HepG2 (cell line): ENCODE data around the gene TOP2A. TPM values are rescaled to one million over a fixed set of nuclear protein-coding genes. Genes with fewer than 3 reads are reported as not detected.

ENCODE experiments used
- DMAP1 ChIP-seq: IDR thresholded peaks from 2 replicates; pipeline ENCODE4 v1.6.1; 2016
- DR1 ChIP-seq: sonication (generic); formaldehyde crosslinking; IDR thresholded peaks from 2 replicates; pipeline ENCODE4 v1.8.0; 2021; ENCODE audit warnings: mild to moderate bottlenecking, missing genetic modification reagents, inconsistent platforms
- EEA1 ChIP-seq: sonication (generic); formaldehyde crosslinking; IDR thresholded peaks from 2 replicates; pipeline ENCODE4 v1.5.1; 2020; ENCODE audit warnings: mild to moderate bottlenecking, missing genetic modification reagents, borderline replicate concordance
- ELF3 ChIP-seq: IDR thresholded peaks from 2 replicates; pipeline ENCODE4 v1.6.1; 2016; ENCODE audit warnings: missing genetic modification reagents, missing compliant biosample characterization
- GMEB1 ChIP-seq: sonication (generic); formaldehyde crosslinking; IDR thresholded peaks from 2 replicates; pipeline ENCODE4 v1.5.1; 2020; ENCODE audit warnings: missing genetic modification reagents, mild to moderate bottlenecking, borderline replicate concordance
- HES4 ChIP-seq: sonication (generic); formaldehyde crosslinking; IDR thresholded peaks from 2 replicates; pipeline ENCODE4 v1.9.0; 2021; ENCODE audit warnings: mild to moderate bottlenecking, missing genetic modification reagents, borderline replicate concordance
- HHEX ChIP-seq: IDR thresholded peaks from 2 replicates; pipeline ENCODE4 v1.6.1; 2016; ENCODE audit warnings: control low read depth
- IKZF4 ChIP-seq: sonication (generic); formaldehyde crosslinking; IDR thresholded peaks from 2 replicates; pipeline ENCODE4 v1.5.1; 2020; ENCODE audit warnings: borderline replicate concordance, mild to moderate bottlenecking, low read depth, missing genetic modification reagents; ENCODE audit errors: not compliant biosample characterization
- ISX ChIP-seq: sonication (generic); formaldehyde crosslinking; conservative IDR thresholded peaks from 2 replicates; pipeline ENCODE4 v1.5.0; 2020; ENCODE audit warnings: missing genetic modification reagents
- KLF12 ChIP-seq: sonication (generic); formaldehyde crosslinking; IDR thresholded peaks from 2 replicates; pipeline ENCODE4 v1.4.0; 2020; ENCODE audit warnings: missing genetic modification reagents, borderline replicate concordance
- MTF2 ChIP-seq: sonication (generic); formaldehyde crosslinking; IDR thresholded peaks from 2 replicates; pipeline ENCODE4 v1.5.0; 2020; ENCODE audit warnings: missing genetic modification reagents, borderline replicate concordance
- MXD3 ChIP-seq: IDR thresholded peaks from 2 replicates; pipeline ENCODE4 v1.6.1; 2016; ENCODE audit warnings: mild to moderate bottlenecking, missing biosample characterization, missing genetic modification reagents
- NR2F1 ChIP-seq, 2 experiments: fragments of 450-650 bp in 1 of 2; formaldehyde crosslinking in 1 of 2; IDR thresholded peaks; 2 replicates each; pipeline versions ENCODE4 v1.5.0 to v1.6.1; 2016 to 2020; ENCODE audit warnings: mild to moderate bottlenecking in 1 of 2, missing compliant biosample characterization in 1 of 2, missing genetic modification reagents in 1 of 2, moderate library complexity in 1 of 2
- NR2F6 ChIP-seq, 2 experiments: IDR thresholded peaks; 2 replicates each; pipeline ENCODE4 v1.6.1; 2016; ENCODE audit warnings: antibody characterized with exemption in 1 of 2, mild to moderate bottlenecking in 1 of 2
- PAXIP1 ChIP-seq: sonication (generic); formaldehyde crosslinking; conservative IDR thresholded peaks from 2 replicates; pipeline ENCODE4 v1.4.0; 2020; ENCODE audit warnings: mild to moderate bottlenecking, missing genetic modification reagents, moderate library complexity
- RARA ChIP-seq: IDR thresholded peaks from 2 replicates; pipeline ENCODE4 v1.6.1; 2016; ENCODE audit warnings: missing genetic modification reagents, missing compliant biosample characterization
- RELA ChIP-seq: sonication (generic); formaldehyde crosslinking; IDR thresholded peaks from 2 replicates; pipeline ENCODE4 v1.4.0; 2020; ENCODE audit warnings: missing genetic modification reagents
- TBP ChIP-seq: sonication (generic); formaldehyde crosslinking; IDR thresholded peaks from 2 replicates; pipeline ENCODE4 v1.5.0; 2020; ENCODE audit warnings: missing genetic modification reagents
- TSC22D2 ChIP-seq: sonication (generic); formaldehyde crosslinking; IDR thresholded peaks from 2 replicates; pipeline ENCODE4 v1.5.1; 2020; ENCODE audit warnings: missing genetic modification reagents, mild to moderate bottlenecking, borderline replicate concordance
- ZBTB25 ChIP-seq: IDR thresholded peaks from 2 replicates; pipeline ENCODE4 v1.6.1; 2018; ENCODE audit warnings: missing genetic modification reagents
- ZBTB37 ChIP-seq: sonication (generic); formaldehyde crosslinking; IDR thresholded peaks from 2 replicates; pipeline ENCODE4 v1.4.0; 2020; ENCODE audit warnings: mild to moderate bottlenecking, missing genetic modification reagents
- ZNF292 ChIP-seq: sonication (generic); formaldehyde crosslinking; IDR thresholded peaks from 2 replicates; pipeline ENCODE4 v1.8.1; 2022; ENCODE audit warnings: mild to moderate bottlenecking, low read depth, missing genetic modification reagents, borderline replicate concordance
- ZNF720 ChIP-seq: sonication (generic); formaldehyde crosslinking; IDR thresholded peaks from 2 replicates; pipeline ENCODE4 v1.4.0; 2020; ENCODE audit warnings: missing genetic modification reagents
- polyA plus RNA-seq, 8 experiments: library from polyadenylated mRNA; depleted of rRNA in 3 of 8; stranded (reverse) in 7 of 8; unstranded in 1 of 8; fragments of >200 nt; fragmentation: Illumina TruSeq in 4 of 8; extraction: Trizol in 4 of 8; gene quantifications; 2 replicates each; pipeline versions ENCODE4 v1.2.1 to v1.2.3, GENCODE V29; 2011 to 2016; ENCODE audit warnings: low read depth in 4 of 8, missing spikeins in 1 of 8, mixed read lengths in 1 of 8; ENCODE audit not compliant: insufficient read depth in 1 of 8
- total RNA-seq, 5 experiments: library from RNA; depleted of rRNA; stranded (reverse); fragments of >200 nt; fragmentation: Illumina TruSeq; extraction: Trizol; gene quantifications; 2 replicates each; pipeline ENCODE4 v1.2.3, GENCODE V29; 2016; ENCODE audit warnings: low read depth in 1 of 5

The TOP2A gene
- total and polyA plus RNA-seq, 2 of the 13 experiments (the other 11 are each of a cell fraction or from before 2014, with no cell fraction given), result 108 to 327 TPM

DNA sequence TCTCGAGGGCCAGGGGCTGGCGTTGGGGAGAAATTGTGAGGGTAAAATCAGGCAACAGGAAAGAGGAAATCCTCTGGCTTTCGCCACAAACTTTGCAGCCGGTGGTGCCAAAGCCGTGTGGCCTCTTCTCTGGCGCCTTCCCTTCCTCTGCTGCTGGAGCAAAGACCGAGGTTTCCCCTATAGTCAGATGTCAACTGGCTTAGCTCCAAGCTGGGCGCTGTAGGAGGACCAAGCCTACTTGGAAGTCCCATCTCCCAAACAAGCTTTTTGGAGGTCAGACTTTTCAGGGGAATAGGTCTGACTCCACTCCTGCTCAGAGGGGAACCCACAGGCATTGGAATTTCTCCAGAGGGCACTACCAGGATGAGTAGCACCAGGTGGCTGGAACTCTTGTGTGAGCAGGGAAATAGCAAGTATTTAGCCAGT, 30.5 kb upstream of the TOP2A start (continued):
- TF ChIP-seq RELA, result no peak
- TF ChIP-seq ZNF720 (CRISPR knock-in tag), result no peak
- TF ChIP-seq ISX (CRISPR knock-in tag), result no peak
- TF ChIP-seq ZNF292, result no peak
- TF ChIP-seq GMEB1 (CRISPR knock-in tag), result 0 out of 2 replicates have a peak, but pooled peaks have one; percentile 46
- TF ChIP-seq NR2F6 (IDR thresholded peaks at IDR 0.05), result no peak
- TF ChIP-seq NR2F6 (CRISPR knock-in tag; IDR thresholded peaks at IDR 0.05), result no peak
- no peak for TF ChIP-seq TBP (CRISPR knock-in tag)
- no peak for TF ChIP-seq ZBTB25
- no peak for TF ChIP-seq HHEX
- no peak for TF ChIP-seq MXD3
- no peak for TF ChIP-seq MTF2
- peak; percentile 77; the same call in 1 of the 2 replicates for TF ChIP-seq HES4
- TF ChIP-seq DMAP1 (CRISPR knock-in tag), result peak; percentile 6; the same call in 1 of the 2 replicates
- TF ChIP-seq TSC22D2 (CRISPR knock-in tag), result 0 out of 2 replicates have a peak, but pooled peaks have one; percentile 10
- no peak for TF ChIP-seq EEA1
- TF ChIP-seq RARA (CRISPR knock-in tag), result no peak
- TF ChIP-seq NR2F1 (CRISPR knock-in tag; IDR thresholded peaks at IDR 0.05), result no peak
- TF ChIP-seq KLF12 (CRISPR knock-in tag), result no peak
- peak; percentile 12 for TF ChIP-seq IKZF4
- TF ChIP-seq PAXIP1 (CRISPR knock-in tag), result no peak
- TF ChIP-seq ELF3 (CRISPR knock-in tag), result no peak
- TF ChIP-seq ZBTB37, result 0 out of 2 replicates have a peak, but pooled peaks have one; percentile 81
- no peak for TF ChIP-seq DR1 (CRISPR knock-in tag)
